ENCODE results near the gene URB2.
"Not testable (repeated sequence)": the region's sequence is repeated elsewhere in the genome, so short reads cannot be mapped to it uniquely, and the experiment has no call there.

DNA sequence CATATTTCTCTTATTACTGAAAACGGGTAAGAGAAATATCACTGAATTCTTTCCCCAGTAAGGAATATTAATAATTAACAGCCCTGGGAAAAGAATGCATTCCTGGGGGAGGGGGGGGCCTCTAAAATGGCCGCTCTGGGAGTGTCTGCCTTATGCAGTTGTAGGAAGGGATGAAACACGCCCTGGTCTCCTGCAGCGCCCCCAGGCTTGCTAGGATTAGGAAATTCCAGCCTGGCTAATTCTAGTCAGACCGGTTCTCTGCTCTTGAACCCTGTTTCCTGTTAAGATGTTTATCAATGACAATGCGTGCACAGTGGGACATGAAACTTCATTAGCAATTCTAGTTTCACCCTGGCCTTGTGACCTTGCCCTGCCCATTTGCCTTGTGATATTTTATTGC lies 81.1 kb downstream of the URB2 start:
- TF ChIP-seq, protein P1, sequence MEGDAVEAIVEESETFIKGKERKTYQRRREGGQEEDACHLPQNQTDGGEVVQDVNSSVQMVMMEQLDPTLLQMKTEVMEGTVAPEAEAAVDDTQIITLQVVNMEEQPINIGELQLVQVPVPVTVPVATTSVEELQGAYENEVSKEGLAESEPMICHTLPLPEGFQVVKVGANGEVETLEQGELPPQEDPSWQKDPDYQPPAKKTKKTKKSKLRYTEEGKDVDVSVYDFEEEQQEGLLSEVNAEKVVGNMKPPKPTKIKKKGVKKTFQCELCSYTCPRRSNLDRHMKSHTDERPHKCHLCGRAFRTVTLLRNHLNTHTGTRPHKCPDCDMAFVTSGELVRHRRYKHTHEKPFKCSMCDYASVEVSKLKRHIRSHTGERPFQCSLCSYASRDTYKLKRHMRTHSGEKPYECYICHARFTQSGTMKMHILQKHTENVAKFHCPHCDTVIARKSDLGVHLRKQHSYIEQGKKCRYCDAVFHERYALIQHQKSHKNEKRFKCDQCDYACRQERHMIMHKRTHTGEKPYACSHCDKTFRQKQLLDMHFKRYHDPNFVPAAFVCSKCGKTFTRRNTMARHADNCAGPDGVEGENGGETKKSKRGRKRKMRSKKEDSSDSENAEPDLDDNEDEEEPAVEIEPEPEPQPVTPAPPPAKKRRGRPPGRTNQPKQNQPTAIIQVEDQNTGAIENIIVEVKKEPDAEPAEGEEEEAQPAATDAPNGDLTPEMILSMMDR (IDR thresholded peaks at IDR 0.05): not testable (repeated sequence)
- TF ChIP-seq POLR2A (IDR thresholded peaks at IDR 0.05): not testable (repeated sequence)

Measured in tibial nerve (tissue), 3 donors.